T-helper 2 cell treated with Interferon-gamma antibody and Interleukin-4, amounts not matched to agents 100 ng/mL and 5 ng/mL, for 36 hours (primary cell): ENCODE data around the gene B3GALT5. TPM values are rescaled to one million over a fixed set of nuclear protein-coding genes. Genes with fewer than 3 reads are reported as not detected.
"Not testable (repeated sequence)": the region's sequence is repeated elsewhere in the genome, so short reads cannot be mapped to it uniquely, and the experiment has no call there.

ENCODE experiments used
- intact Hi-C: fragments of 100-400 bp; cut with micrococcal nuclease; formaldehyde crosslinking; loops from one replicate; pipeline ENCODE4 v1.15.1; 2023
- total RNA-seq: library from RNA; stranded (reverse); gene quantifications from 2 replicates; pipeline ENCODE4 v1.2.3, GENCODE V29; 2022

The B3GALT5 gene
- not detected in 2 replicates for total RNA-seq

GRCh38 chr21:39612233-39613040 lies at the start of gene B3GALT5:
Gene B3GALT5, plus strand, starts transcription at chr21:39612940. Its CDS starts 47,620 bp downstream, at chr21:39660560.
- intact Hi-C loops, result no loop called here

GRCh38 chr21:39564200-39564599 lies 48.5 kb upstream of the B3GALT5 start:
- intact Hi-C loops, result no loop called here

GRCh38 chr21:39567180-39567972 lies 45.4 kb upstream of the B3GALT5 start:
- intact Hi-C loops, result no loop called here

- intact Hi-C loops, result no loop called here
These were observed 44.4 kb upstream of the B3GALT5 start for GRCh38 chr21:39568361-39568760.

- intact Hi-C loops, result no loop called here
These were observed 37.0 kb upstream of the B3GALT5 start for GRCh38 chr21:39575775-39576174.

GRCh38 chr21:39576518-39577128 lies 36.1 kb upstream of the B3GALT5 start:
- intact Hi-C loops, result no loop called here

GRCh38 chr21:39579734-39580332 lies 32.9 kb upstream of the B3GALT5 start:
- intact Hi-C loops, result no loop called here

- intact Hi-C loops, result no loop called here
These were observed 32.0 kb upstream of the B3GALT5 start for GRCh38 chr21:39580744-39581143.

GRCh38 chr21:39581414-39581813 lies 31.3 kb upstream of the B3GALT5 start:
- intact Hi-C loops, result no loop called here

- intact Hi-C loops, result no loop called here
These were observed 30.0 kb upstream of the B3GALT5 start for GRCh38 chr21:39582749-39583148.

- intact Hi-C loops, result not testable (repeated sequence)
These were observed 29.2 kb upstream of the B3GALT5 start for GRCh38 chr21:39583586-39583985.

- intact Hi-C loops, result no loop called here
These were observed 25.4 kb upstream of the B3GALT5 start for GRCh38 chr21:39587376-39587775.

- intact Hi-C loops, result no loop called here
These were observed 23.9 kb upstream of the B3GALT5 start for GRCh38 chr21:39588884-39589283.

GRCh38 chr21:39593522-39593921 lies 19.2 kb upstream of the B3GALT5 start:
- intact Hi-C loops, result no loop called here

- intact Hi-C loops, result no loop called here
These were observed 17.3 kb upstream of the B3GALT5 start for GRCh38 chr21:39595465-39595864.

- intact Hi-C loops, result no loop called here
These were observed 15.1 kb upstream of the B3GALT5 start for GRCh38 chr21:39597595-39597994.

GRCh38 chr21:39599191-39599970 lies 13.4 kb upstream of the B3GALT5 start:
- intact Hi-C loops, result no loop called here

GRCh38 chr21:39601187-39601928 lies 11.4 kb upstream of the B3GALT5 start:
- intact Hi-C loops, result no loop called here

- intact Hi-C loops, result no loop called here
These were observed 10.6 kb upstream of the B3GALT5 start for GRCh38 chr21:39602076-39602689.

- intact Hi-C loops, result no loop called here
These were observed 9.9 kb upstream of the B3GALT5 start for GRCh38 chr21:39602793-39603192.
